AG04450 (cell line): Measurements from ENCODE around the gene TSSC4. TPM values are rescaled to one million over a fixed set of nuclear protein-coding genes. Genes with fewer than 3 reads are reported as not detected.

Experiments
- CTCF ChIA-PET: fragments of 300-600, 350-600 bp; formaldehyde crosslinking; extraction: SDS; loops from one replicate; lab custom pipeline; 2022; ENCODE audit warnings: antibody characterized with exemption, inconsistent platforms; lab: Charles Lee
- POLR2A ChIA-PET: fragments of 350-600 bp; formaldehyde crosslinking; extraction: SDS; loops from one replicate; lab custom pipeline; 2021; ENCODE audit warnings: antibody characterized with exemption, inconsistent platforms; lab: Yijun Ruan, JAX
- DNase-seq: peaks from one replicate; pipeline ENCODE4 v3.0.0-alpha.2; 2011; ENCODE audit warnings: low read depth, low spot score
- H3K27ac ChIP-seq: one replicate; pipeline ENCODE4 v1.5.1; 2012; ENCODE audit warnings: low read depth, low read length, control low read depth
- H3K27me3 ChIP-seq: one replicate; pipeline ENCODE4 v1.6.0; 2012; ENCODE audit warnings: low read length; ENCODE audit not compliant: control insufficient read depth, insufficient read depth
- H3K4me3 ChIP-seq: 2 replicates; pipeline ENCODE4 v1.5.1; 2011; ENCODE audit warnings: mild to moderate bottlenecking, low read depth, low read length, control low read depth
- H3K9me3 ChIP-seq: 2 replicates; pipeline ENCODE4 v1.5.1; 2012; ENCODE audit warnings: low read length; ENCODE audit not compliant: control insufficient read depth, insufficient read depth
- CTCF ChIP-seq: IDR thresholded peaks from 2 replicates; pipeline ENCODE4 v1.5.1; 2011; ENCODE audit warnings: low read depth, low read length, control low read depth, inconsistent platforms
- polyA plus RNA-seq: library from polyadenylated mRNA; depleted of rRNA; stranded (reverse); fragments of >200 nt; gene quantifications from 2 replicates; pipeline ENCODE4 v1.2.3, GENCODE V29; 2011

TSSC4 gene
- polyA plus RNA-seq, 1 experiment = 13.3 TPM

DNA sequence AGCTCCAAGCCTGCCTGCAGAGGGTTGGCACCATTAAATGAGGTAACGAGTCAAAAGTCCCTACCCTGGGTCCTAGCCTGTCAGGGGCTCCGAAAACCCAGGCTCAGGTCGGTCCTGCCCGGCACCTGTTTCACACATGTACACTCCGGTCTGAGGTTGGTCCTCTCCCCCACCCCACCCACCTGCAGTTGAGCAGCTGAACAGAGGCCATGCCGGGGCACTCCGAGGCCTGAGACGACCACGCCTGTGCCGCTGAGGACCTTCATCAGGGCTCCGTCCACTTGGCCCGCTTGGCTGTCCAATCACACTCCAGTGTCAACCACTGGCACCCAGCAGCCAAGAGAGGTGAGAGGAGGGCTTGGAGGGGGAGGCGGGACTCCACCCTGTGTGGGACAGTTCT, 1.6 kb downstream of the TSSC4 start:
- peak overlapping the region; percentile 91 for H3K4me3 ChIP-seq
- no peak for TF ChIP-seq CTCF
- peaks cover 4% of the 10 kb centered on the region; the same call in 1 of the 2 replicates for H3K9me3 ChIP-seq
- ChIA-PET CTCF (interaction anchor here (3.8 kb wide), 1 partner anchor 18 kb away, joined by 29 read pairs; no protein-coding TSS in a partner anchor), POLR2A (interaction anchor here (0.7 to 3.3 kb wide), 2 partner anchors 20 to 23 kb away, joined by 4 to 33 read pairs; no protein-coding TSS in a partner anchor)
- no peaks in the 10 kb centered on the region for H3K27me3 ChIP-seq
- DNase-seq = no peak
- H3K27ac ChIP-seq = no peak overlapping the region

DNA sequence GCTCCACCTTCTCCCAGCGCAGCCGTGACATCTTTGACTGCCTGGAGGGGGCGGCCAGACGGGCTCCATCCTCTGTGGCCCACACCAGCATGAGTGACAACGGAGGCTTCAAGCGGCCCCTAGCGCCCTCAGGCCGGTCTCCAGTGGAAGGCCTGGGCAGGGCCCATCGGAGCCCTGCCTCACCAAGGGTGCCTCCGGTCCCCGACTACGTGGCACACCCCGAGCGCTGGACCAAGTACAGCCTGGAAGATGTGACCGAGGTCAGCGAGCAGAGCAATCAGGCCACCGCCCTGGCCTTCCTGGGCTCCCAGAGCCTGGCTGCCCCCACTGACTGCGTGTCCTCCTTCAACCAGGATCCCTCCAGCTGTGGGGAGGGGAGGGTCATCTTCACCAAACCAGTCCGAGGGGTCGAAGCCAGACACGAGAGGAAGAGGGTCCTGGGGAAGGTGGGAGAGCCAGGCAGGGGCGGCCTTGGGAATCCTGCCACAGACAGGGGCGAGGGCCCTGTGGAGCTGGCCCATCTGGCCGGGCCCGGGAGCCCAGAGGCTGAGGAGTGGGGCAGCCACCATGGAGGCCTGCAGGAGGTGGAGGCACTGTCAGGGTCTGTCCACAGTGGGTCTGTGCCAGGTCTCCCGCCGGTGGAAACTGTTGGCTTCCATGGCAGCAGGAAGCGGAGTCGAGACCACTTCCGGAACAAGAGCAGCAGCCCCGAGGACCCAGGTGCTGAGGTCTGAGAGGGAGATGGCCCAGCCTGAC, 2.5 kb downstream of the TSSC4 start:
- no peak overlapping the region for H3K27ac ChIP-seq
- H3K9me3 ChIP-seq = peaks cover 4% of the 10 kb centered on the region; the same call in 1 of the 2 replicates
- peaks cover under 1% of the 10 kb centered on the region for H3K27me3 ChIP-seq
- DNase-seq = no peak
- H3K4me3 ChIP-seq = no peak overlapping the region
- POLR2A ChIA-PET = interaction anchor here (2.2 kb wide), 1 partner anchor 26 kb away, joined by 10 read pairs; the partner anchor contains the start of gene CD81
- no peak for TF ChIP-seq CTCF
- CTCF ChIA-PET = interaction anchor here (1.0 to 3.8 kb wide), 3 partner anchors 17 to 209 kb away, joined by 3 to 29 read pairs (median 3); no protein-coding TSS in a partner anchor

DNA sequence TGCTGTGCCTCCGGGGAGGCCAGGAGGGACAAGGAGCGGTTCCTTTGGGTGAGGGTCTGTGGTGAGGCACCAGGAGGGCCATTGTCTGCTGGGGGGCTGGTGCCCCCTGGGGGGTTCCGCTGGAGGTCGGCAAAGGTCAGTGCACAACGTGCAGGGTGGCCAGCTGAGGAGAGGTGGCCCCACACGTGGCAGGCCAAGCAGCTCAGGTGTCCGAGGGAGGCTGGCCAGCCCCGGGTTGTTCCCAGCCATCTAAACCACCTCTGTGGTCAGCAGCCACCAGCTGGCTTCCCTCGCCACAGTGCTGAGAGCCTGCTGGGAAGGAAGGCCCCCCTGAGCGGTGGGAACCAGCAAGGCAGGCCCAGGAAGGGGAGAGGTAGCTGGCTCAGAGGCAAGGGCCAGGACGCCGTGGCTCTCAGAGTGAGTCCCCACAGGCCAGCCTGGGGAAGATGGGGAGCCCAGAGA, 4.2 kb downstream of the TSSC4 start:
- Histone ChIP-seq H3K27me3 (peaks cover 11% of the 10 kb centered on the region), H3K27ac (no peak overlapping the region), H3K4me3 (no peak overlapping the region), H3K9me3 (peaks cover 3% of the 10 kb centered on the region; the same call in 1 of the 2 replicates)
- no peak for DNase-seq
- POLR2A ChIA-PET = interaction anchor here (1.2 to 2.2 kb wide), 2 partner anchors 14 to 27 kb away, joined by 4 to 10 read pairs; partner anchors contain the start of gene CD81
- no peak for TF ChIP-seq CTCF
- CTCF ChIA-PET = interaction anchor here (0.6 to 1.6 kb wide), 2 partner anchors 14 to 127 kb away, joined by 3 to 4 read pairs; no protein-coding TSS in a partner anchor

DNA sequence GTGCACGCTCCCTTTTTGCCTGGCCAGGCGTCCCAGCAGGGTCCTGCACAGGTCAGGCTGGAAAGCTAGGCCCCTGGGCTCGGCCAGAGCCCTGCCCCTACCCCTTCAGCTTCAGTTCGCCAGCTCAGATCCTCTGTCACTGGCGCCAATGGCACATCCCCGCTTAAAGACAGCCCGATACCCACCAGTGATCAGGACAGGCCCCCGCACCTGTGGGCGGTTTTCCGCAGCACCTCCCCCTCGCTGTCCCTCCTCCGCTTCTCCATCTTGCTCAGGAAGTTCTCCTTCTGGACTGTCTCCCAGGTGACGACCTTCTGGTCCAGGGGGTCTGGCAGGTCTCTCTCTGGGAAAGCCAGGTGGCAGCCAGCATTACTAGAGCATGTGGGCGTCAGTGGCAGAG, 5.9 kb downstream of the TSSC4 start:
- TF ChIP-seq CTCF = no peak
- DNase-seq = no peak
- Histone ChIP-seq H3K27me3 (peaks cover 13% of the 10 kb centered on the region), H3K9me3 (no peaks in the 10 kb centered on the region; the same call in 1 of the 2 replicates), H3K27ac (no peak overlapping the region), H3K4me3 (no peak overlapping the region)
- CTCF ChIA-PET = interaction anchor here (0.6 kb wide), 1 partner anchor 16 kb away, joined by 4 read pairs; no protein-coding TSS in a partner anchor
- POLR2A ChIA-PET = interaction anchor here (0.9 kb wide), 1 partner anchor 16 kb away, joined by 5 read pairs; no protein-coding TSS in a partner anchor
